GM12878 (cell line): Measurements from ENCODE around the gene PLEKHM3. TPM values are rescaled to one million over a fixed set of nuclear protein-coding genes. Genes with fewer than 3 reads are reported as not detected.

Source experiments
- ASH2L ChIP-seq: fragments of 300-600, 200-600 bp; sonication (generic); IDR thresholded peaks from 2 replicates; pipeline ENCODE4 v1.6.1; 2017; ENCODE audit warnings: low read depth, mild to moderate bottlenecking, borderline replicate concordance
- CBX5 ChIP-seq: sonication (generic); IDR thresholded peaks from 2 replicates; pipeline ENCODE4 v1.6.1; 2016; ENCODE audit warnings: low read depth, moderate library complexity, mild to moderate bottlenecking, inconsistent platforms
- CEBPB ChIP-seq, 2 experiments: fragments of 150-350 bp in 1 of 2; IDR thresholded peaks; 2 replicates each; pipeline ENCODE4 v1.6.1; 2012 to 2014; ENCODE audit warnings: low read depth in 2 of 2, low read length in 2 of 2, borderline replicate concordance in 1 of 2, inconsistent platforms in 1 of 2
- CREM ChIP-seq: IDR thresholded peaks from 2 replicates; pipeline ENCODE4 v1.6.1; 2014; ENCODE audit warnings: antibody characterized with exemption, low read depth
- EED ChIP-seq: sonication (generic); IDR thresholded peaks from 2 replicates; pipeline ENCODE4 v1.6.1; 2016; ENCODE audit warnings: antibody characterized with exemption, low read depth
- ETV6 ChIP-seq, 2 experiments: fragments of 450-650 bp in 1 of 2; IDR thresholded peaks in 1 of 2; conservative IDR thresholded peaks in 1 of 2; 2 replicates each; pipeline ENCODE4 v1.6.1; 2014; ENCODE audit warnings: antibody characterized with exemption in 1 of 2, borderline replicate concordance in 1 of 2, low read depth in 1 of 2, mild to moderate bottlenecking in 1 of 2, moderate library complexity in 1 of 2
- IKZF1 ChIP-seq: fragments of 450-650 bp; conservative IDR thresholded peaks from 2 replicates; pipeline ENCODE4 v1.6.1; 2017; ENCODE audit warnings: antibody characterized with exemption, mild to moderate bottlenecking
- NBN ChIP-seq: fragments of 450-650 bp; IDR thresholded peaks from 2 replicates; pipeline ENCODE4 v1.6.1; 2016
- PAX8 ChIP-seq: fragments of 450-650 bp; IDR thresholded peaks from 2 replicates; pipeline ENCODE4 v1.6.1; 2017; ENCODE audit warnings: mild to moderate bottlenecking, moderate library complexity
- POU2F2 ChIP-seq: IDR thresholded peaks from 3 replicates; pipeline ENCODE4 v1.6.1; 2011; ENCODE audit warnings: low read depth, mild to moderate bottlenecking, low read length, borderline replicate concordance
- SIX5 ChIP-seq: IDR thresholded peaks from 2 replicates; pipeline ENCODE4 v1.6.1; 2011; ENCODE audit warnings: mild to moderate bottlenecking, low read depth, low read length, moderate library complexity; ENCODE audit not compliant: severe bottlenecking
- SMAD1 ChIP-seq: fragments of 450-650 bp; IDR thresholded peaks from 2 replicates; pipeline ENCODE4 v1.6.1; 2018; ENCODE audit warnings: mild to moderate bottlenecking, low read depth; ENCODE audit not compliant: partially characterized antibody
- SMARCA5 ChIP-seq: fragments of 450-650 bp; IDR thresholded peaks from 2 replicates; pipeline ENCODE4 v1.6.1; 2017; ENCODE audit warnings: mild to moderate bottlenecking
- TAF1 ChIP-seq: IDR thresholded peaks from 2 replicates; pipeline ENCODE4 v1.6.1; 2011; ENCODE audit warnings: mild to moderate bottlenecking, low read depth, low read length, borderline replicate concordance
- YY1 ChIP-seq: IDR thresholded peaks from 2 replicates; pipeline ENCODE4 v1.6.1; 2011; ENCODE audit warnings: low read depth, mild to moderate bottlenecking, low read length
- ZNF24 ChIP-seq: fragments of 450-650 bp; IDR thresholded peaks from 2 replicates; pipeline ENCODE4 v1.6.1; 2017; ENCODE audit warnings: antibody characterized with exemption, mild to moderate bottlenecking
- ZNF274 ChIP-seq: IDR thresholded peaks from one replicate; pipeline ENCODE4 v1.8.0; 2011; ENCODE audit not compliant: insufficient read length, insufficient read depth
- polyA plus RNA-seq, 11 experiments: library from polyadenylated mRNA; depleted of rRNA in 4 of 11; unstranded in 6 of 11; stranded (reverse) in 5 of 11; fragments of >200 nt; fragmentation: Nextera tagmentation in 4 of 11; fragmentation: Illumina TruSeq in 1 of 11; extraction: Ambion mirVana in 4 of 11; extraction: Trizol in 1 of 11; gene quantifications; 1 replicate in 1 of 11; 2 replicates in 10 of 11; pipeline versions ENCODE4 v1.2.1 to v1.2.3, GENCODE V29; 2011 to 2016; ENCODE audit warnings: inconsistent platforms in 2 of 11, missing spikeins in 2 of 11, low read depth in 1 of 11
- total RNA-seq, 4 experiments: library from RNA; depleted of rRNA in 3 of 4; stranded (reverse); fragments of >200 nt in 3 of 4; fragmentation: Illumina TruSeq in 1 of 4; extraction: Trizol in 1 of 4; gene quantifications; 2 replicates each; pipeline versions ENCODE4 v1.2.1 to v1.2.3, GENCODE V29; 2013 to 2021
- TF ChIP-seq, protein P1 (sequence below): fragments of 450-650 bp; IDR thresholded peaks from 2 replicates; pipeline ENCODE4 v1.6.1; 2016; ENCODE audit warnings: mild to moderate bottlenecking
- TF ChIP-seq, protein P2 (sequence below): IDR thresholded peaks from 2 replicates; pipeline ENCODE4 v1.6.1; 2012; ENCODE audit warnings: mild to moderate bottlenecking, low read depth, low read length
- TF ChIP-seq, protein P3 (sequence below): fragments of 450-650 bp; IDR thresholded peaks from 2 replicates; pipeline ENCODE4 v1.6.1; 2017; ENCODE audit warnings: mild to moderate bottlenecking, moderate library complexity
- TF ChIP-seq, protein P4 (sequence below): fragments of 450-650 bp; IDR thresholded peaks from 2 replicates; pipeline ENCODE4 v1.6.1; 2014; ENCODE audit warnings: mild to moderate bottlenecking

Gene PLEKHM3
- total and polyA plus RNA-seq, 10 of the 15 experiments (the other 5 are each of a cell fraction or from before 2014, with no cell fraction given): 1.4 to 5.6 (median 3.0) TPM

DNA sequence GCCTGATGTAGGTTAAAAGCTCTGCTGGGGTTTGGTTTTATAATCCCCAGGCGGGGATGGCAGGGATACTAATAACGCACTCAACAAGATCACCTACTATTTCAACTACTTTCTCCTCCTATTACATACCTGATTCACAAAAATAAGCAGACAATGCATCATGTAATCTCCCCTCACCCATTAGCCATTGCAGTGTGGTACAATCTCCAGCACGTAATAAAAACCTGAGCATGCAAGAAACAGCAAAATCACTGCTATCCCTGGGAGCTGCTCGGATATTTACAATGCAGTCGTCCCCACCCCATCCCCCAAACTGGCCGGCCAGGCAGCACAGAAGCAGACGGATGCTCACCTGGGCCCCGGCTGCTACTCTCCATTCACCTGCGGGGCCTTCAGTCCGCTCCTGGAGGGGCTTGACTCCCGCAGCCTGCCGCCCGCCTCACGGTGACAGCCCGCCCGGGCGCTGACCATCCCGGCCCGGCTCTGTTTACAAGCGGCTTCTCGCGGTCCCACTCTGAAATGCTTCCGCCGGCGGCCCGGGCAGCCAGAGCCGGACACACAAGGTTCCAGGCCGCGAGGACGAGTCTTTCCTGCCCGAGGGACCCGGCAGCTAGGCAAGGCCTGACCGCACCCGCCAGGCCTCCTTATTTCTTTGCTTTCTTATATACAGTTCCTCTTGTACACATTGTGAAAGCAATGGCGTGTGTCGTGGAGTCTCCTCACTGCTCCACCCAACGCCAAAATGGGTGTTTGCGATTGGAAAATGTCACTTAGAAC, at the start of gene PLEKHM3 (continued):
- TF ChIP-seq SIX5 (peak; percentile 64), SMARCA5 (peak; percentile 85), ASH2L (peak; percentile 90; the same call in 1 of the 2 replicates), TAF1 (peak; percentile 98), SMAD1 (peak; percentile 28), CEBPB (IDR thresholded peaks at IDR 0.05; ENCODE audit: borderline replicate concordance in 1 of 2, low read depth in 2 of 2, low read length in 2 of 2) (no peak), PAX8 (no peak), CBX5 (peak; percentile 95), CREM (peak; percentile 65; the same call in 1 of the 2 replicates), IKZF1 (peak; percentile 84), YY1 (peak; percentile 89), NBN (peak; percentile 77), EED (peak; percentile 78), POU2F2 (peak; percentile 88; the same call in 2 of the 3 replicates), ETV6 (conservative IDR thresholded peaks at IDR 0.05 in 1 of 2, IDR thresholded peaks at IDR 0.05 in 1 of 2; ENCODE audit: borderline replicate concordance in 1 of 2, low read depth in 1 of 2) (no peak), ZNF24 (0 out of 2 replicates have a peak, but pooled peaks have one; percentile 68), ZNF274 (no peak)
- TF ChIP-seq, protein P1, sequence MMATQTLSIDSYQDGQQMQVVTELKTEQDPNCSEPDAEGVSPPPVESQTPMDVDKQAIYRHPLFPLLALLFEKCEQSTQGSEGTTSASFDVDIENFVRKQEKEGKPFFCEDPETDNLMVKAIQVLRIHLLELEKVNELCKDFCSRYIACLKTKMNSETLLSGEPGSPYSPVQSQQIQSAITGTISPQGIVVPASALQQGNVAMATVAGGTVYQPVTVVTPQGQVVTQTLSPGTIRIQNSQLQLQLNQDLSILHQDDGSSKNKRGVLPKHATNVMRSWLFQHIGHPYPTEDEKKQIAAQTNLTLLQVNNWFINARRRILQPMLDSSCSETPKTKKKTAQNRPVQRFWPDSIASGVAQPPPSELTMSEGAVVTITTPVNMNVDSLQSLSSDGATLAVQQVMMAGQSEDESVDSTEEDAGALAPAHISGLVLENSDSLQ: peak; percentile 54
- TF ChIP-seq, protein P2, sequence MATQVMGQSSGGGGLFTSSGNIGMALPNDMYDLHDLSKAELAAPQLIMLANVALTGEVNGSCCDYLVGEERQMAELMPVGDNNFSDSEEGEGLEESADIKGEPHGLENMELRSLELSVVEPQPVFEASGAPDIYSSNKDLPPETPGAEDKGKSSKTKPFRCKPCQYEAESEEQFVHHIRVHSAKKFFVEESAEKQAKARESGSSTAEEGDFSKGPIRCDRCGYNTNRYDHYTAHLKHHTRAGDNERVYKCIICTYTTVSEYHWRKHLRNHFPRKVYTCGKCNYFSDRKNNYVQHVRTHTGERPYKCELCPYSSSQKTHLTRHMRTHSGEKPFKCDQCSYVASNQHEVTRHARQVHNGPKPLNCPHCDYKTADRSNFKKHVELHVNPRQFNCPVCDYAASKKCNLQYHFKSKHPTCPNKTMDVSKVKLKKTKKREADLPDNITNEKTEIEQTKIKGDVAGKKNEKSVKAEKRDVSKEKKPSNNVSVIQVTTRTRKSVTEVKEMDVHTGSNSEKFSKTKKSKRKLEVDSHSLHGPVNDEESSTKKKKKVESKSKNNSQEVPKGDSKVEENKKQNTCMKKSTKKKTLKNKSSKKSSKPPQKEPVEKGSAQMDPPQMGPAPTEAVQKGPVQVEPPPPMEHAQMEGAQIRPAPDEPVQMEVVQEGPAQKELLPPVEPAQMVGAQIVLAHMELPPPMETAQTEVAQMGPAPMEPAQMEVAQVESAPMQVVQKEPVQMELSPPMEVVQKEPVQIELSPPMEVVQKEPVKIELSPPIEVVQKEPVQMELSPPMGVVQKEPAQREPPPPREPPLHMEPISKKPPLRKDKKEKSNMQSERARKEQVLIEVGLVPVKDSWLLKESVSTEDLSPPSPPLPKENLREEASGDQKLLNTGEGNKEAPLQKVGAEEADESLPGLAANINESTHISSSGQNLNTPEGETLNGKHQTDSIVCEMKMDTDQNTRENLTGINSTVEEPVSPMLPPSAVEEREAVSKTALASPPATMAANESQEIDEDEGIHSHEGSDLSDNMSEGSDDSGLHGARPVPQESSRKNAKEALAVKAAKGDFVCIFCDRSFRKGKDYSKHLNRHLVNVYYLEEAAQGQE: peak; percentile 50
- TF ChIP-seq, protein P3, sequence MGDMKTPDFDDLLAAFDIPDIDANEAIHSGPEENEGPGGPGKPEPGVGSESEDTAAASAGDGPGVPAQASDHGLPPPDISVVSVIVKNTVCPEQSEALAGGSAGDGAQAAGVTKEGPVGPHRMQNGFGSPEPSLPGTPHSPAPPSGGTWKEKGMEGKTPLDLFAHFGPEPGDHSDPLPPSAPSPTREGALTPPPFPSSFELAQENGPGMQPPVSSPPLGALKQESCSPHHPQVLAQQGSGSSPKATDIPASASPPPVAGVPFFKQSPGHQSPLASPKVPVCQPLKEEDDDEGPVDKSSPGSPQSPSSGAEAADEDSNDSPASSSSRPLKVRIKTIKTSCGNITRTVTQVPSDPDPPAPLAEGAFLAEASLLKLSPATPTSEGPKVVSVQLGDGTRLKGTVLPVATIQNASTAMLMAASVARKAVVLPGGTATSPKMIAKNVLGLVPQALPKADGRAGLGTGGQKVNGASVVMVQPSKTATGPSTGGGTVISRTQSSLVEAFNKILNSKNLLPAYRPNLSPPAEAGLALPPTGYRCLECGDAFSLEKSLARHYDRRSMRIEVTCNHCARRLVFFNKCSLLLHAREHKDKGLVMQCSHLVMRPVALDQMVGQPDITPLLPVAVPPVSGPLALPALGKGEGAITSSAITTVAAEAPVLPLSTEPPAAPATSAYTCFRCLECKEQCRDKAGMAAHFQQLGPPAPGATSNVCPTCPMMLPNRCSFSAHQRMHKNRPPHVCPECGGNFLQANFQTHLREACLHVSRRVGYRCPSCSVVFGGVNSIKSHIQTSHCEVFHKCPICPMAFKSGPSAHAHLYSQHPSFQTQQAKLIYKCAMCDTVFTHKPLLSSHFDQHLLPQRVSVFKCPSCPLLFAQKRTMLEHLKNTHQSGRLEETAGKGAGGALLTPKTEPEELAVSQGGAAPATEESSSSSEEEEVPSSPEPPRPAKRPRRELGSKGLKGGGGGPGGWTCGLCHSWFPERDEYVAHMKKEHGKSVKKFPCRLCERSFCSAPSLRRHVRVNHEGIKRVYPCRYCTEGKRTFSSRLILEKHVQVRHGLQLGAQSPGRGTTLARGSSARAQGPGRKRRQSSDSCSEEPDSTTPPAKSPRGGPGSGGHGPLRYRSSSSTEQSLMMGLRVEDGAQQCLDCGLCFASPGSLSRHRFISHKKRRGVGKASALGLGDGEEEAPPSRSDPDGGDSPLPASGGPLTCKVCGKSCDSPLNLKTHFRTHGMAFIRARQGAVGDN: peak; percentile 65; the same call in 1 of the 2 replicates
- TF ChIP-seq, protein P4, sequence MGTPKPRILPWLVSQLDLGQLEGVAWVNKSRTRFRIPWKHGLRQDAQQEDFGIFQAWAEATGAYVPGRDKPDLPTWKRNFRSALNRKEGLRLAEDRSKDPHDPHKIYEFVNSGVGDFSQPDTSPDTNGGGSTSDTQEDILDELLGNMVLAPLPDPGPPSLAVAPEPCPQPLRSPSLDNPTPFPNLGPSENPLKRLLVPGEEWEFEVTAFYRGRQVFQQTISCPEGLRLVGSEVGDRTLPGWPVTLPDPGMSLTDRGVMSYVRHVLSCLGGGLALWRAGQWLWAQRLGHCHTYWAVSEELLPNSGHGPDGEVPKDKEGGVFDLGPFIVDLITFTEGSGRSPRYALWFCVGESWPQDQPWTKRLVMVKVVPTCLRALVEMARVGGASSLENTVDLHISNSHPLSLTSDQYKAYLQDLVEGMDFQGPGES: peak; percentile 43; the same call in 1 of the 2 replicates
